GM12872 (cell line): ENCODE data around the gene NTM.

Experiments
- TF ChIP-seq, protein P1 (sequence below): IDR thresholded peaks from 3 replicates; pipeline ENCODE4 v1.5.1; 2011; ENCODE audit warnings: low read depth, mild to moderate bottlenecking, low read length, moderate library complexity; ENCODE audit not compliant: insufficient read depth

NTM gene

DNA sequence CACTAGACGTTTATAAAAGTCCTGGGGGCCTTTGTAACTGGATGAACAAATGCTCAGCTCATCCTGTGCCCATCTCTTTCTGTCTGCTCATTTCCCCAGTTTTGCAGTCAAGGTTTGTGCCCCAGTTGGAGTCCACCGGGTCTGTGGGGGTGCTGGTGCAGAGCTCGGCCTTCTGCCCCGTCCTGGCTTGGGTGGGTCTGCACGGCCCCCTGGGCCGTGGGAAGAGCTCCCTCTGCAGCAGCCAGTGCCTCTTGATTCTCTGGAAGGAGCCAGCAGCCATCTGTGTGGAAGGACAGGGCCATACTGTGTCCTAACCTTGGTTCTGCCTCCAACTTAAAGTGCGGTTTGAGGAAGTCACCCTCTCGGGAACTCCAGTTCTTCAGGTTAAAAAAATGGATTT, 140.2 kb downstream of the NTM start:
- TF ChIP-seq, protein P1, sequence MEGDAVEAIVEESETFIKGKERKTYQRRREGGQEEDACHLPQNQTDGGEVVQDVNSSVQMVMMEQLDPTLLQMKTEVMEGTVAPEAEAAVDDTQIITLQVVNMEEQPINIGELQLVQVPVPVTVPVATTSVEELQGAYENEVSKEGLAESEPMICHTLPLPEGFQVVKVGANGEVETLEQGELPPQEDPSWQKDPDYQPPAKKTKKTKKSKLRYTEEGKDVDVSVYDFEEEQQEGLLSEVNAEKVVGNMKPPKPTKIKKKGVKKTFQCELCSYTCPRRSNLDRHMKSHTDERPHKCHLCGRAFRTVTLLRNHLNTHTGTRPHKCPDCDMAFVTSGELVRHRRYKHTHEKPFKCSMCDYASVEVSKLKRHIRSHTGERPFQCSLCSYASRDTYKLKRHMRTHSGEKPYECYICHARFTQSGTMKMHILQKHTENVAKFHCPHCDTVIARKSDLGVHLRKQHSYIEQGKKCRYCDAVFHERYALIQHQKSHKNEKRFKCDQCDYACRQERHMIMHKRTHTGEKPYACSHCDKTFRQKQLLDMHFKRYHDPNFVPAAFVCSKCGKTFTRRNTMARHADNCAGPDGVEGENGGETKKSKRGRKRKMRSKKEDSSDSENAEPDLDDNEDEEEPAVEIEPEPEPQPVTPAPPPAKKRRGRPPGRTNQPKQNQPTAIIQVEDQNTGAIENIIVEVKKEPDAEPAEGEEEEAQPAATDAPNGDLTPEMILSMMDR = no peak

DNA sequence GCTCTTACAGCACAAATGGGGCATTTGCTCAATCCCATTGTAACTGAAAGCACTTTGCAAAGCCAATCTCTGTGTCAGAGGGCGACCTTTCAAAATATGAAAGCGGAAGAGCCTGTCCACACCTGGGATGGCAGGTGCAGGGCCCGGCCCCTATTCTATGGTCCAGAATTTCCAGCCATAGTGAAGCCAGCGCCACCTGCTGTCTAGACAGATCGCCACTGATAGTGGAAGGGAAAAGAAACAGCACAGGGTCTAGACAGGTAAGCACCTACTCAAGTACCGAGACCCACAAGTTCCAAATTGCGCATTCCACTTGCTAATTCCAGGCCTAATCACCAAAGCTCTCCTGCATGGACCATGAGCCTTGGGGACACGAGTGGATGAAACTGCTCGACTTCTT, 141.4 kb downstream of the NTM start:
- TF ChIP-seq, protein P1 = peak; percentile 64

GRCh38 chr11:131512228-131512627, 141.8 kb downstream of the NTM start:
- TF ChIP-seq, protein P1 = no peak

GRCh38 chr11:131514062-131514461, 143.6 kb downstream of the NTM start:
- TF ChIP-seq, protein P1 = no peak

DNA sequence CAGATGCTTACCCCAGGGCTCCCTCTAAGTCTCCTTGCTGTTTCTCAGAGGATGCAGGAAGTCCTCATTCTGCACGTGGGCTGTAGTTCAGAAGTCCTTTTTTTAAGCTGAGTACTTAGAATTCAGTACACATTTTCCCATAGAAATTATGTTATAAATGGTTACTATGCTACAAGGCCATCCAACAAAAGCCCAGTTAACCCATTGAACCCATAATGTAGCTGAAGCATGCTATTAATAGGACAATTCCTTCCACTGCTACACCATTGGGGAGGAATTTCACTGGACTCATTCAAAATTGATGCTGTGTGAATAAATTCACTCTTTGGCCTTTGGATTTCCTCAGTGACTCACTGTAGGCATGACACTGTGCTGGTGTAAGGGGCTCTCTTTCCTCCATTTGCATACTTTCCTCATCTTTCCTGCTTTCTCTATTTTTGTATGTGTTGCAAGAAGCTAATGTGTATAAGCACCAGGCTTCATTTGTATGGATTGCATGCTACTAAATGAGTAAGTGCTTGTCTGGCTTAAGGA, 148.0 kb downstream of the NTM start:
- TF ChIP-seq, protein P1 = no peak

GRCh38 chr11:131522851-131523250, 152.4 kb downstream of the NTM start:
- TF ChIP-seq, protein P1 = no peak

DNA sequence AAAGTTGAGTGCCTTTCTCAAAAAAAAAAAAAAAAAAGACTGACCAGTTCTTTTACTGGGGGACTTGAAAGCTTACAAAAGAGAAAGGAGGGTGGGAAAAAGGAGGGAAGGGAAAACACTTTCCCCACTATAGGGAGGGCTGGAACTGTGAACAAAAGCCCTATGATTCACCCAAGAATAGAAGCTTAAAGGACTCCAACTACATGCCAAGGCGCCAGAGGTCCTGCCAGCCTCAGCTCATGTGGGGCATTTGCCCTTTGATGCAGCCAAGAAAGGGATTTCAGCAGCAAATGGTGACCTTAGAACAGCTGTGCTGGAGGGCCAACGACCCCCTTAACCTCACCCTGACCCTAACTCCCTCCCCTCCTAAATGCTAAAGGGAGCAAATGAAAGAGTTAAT, 160.0 kb downstream of the NTM start:
- TF ChIP-seq, protein P1 = no peak
